ENCODE results near the gene ELMO1.
A peak's percentile ranks its signal among the peaks of the same experiment; 100 is the strongest.

ELMO1 gene

GRCh38 chr7:37363536-37364491 lies 84.8 kb downstream of the ELMO1 start:
- TF ChIP-seq JUND (IDR thresholded peaks at IDR 0.05; ENCODE audit: low read depth) = no peak
- no peak for DNase-seq (ENCODE audit: low read depth in 1 of 2, low spot score in 1 of 2)
- in situ Hi-C loops (cut with HindIII; ENCODE audit: low pct_unique_long_range_greater_than_20kb, low sequenced_read_pairs) = no loop called here

- no peak for DNase-seq (ENCODE audit: low read depth in 1 of 2, low spot score in 1 of 2)
- TF ChIP-seq JUND (IDR thresholded peaks at IDR 0.05; ENCODE audit: low read depth) = no peak
- in situ Hi-C loops (cut with HindIII; ENCODE audit: low pct_unique_long_range_greater_than_20kb, low sequenced_read_pairs) = no loop called here
Observed at GRCh38 chr7:37362802-37363201, 85.9 kb downstream of the ELMO1 start.

DNA sequence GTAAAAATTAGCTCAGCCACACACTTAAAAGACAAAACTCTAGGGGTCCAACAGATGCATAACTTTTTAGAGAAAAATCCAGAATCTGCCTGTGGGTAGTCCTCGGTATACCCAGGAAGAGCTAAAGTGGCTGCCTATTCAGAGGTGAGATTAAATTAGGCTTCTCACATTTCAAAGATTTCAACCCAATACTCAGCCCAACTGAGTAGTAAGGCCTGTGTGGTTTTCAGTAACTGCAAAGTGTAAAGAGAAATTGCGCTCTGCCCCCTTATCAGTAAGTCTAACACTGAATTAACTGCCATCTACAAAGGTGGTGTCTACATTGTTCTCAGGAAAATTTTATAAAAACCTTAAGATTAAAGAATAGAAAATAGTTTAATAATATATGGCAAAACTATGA lies 88.2 kb downstream of the ELMO1 start:
- DNase-seq (ENCODE audit: low read depth in 1 of 2, low spot score in 1 of 2) = no peak
- TF ChIP-seq JUND (IDR thresholded peaks at IDR 0.05; ENCODE audit: low read depth) = no peak
- in situ Hi-C loops (cut with HindIII; ENCODE audit: low pct_unique_long_range_greater_than_20kb, low sequenced_read_pairs) = no loop called here

DNA sequence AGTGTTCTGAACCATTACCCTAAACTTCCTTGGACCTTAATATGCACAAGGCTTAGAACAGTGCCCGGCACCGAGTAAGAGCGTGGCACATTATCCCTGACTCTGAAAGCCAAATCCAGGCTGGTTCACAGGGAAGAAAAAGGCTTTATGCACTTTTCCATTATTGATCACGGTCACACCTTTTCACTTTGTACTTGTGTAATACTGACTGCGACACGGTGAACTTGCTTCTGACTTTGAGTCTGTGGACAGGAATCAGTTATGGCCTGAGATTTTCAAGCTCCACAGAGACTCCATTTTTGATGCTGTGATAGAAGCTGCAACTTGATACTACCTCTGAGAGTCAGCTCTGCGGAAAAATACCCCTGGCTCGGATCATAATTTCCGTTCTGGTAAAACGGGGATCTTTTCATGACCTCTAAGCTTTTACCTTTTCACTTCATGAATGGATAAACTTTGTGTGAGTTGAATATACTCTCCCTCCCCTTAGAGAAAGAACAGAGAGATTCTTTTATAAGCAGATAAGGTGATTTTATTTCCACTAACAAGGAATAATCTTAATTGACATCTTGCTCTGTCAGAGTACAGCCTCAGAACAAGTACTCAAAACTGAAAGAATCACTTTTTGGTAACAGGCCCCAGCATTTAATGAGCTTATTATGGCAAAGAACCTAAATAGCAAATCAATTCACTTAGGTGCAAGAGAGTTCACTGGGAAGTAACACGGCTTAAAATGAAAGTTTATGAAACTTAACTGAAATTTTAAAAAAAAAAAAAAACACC lies 88.8 kb downstream of the ELMO1 start:
- no peak for TF ChIP-seq JUND (IDR thresholded peaks at IDR 0.05; ENCODE audit: low read depth)
- DNase-seq (ENCODE audit: low read depth in 1 of 2, low spot score in 1 of 2) = no peak
- in situ Hi-C loops (cut with HindIII; ENCODE audit: low pct_unique_long_range_greater_than_20kb, low sequenced_read_pairs) = no loop called here

DNA sequence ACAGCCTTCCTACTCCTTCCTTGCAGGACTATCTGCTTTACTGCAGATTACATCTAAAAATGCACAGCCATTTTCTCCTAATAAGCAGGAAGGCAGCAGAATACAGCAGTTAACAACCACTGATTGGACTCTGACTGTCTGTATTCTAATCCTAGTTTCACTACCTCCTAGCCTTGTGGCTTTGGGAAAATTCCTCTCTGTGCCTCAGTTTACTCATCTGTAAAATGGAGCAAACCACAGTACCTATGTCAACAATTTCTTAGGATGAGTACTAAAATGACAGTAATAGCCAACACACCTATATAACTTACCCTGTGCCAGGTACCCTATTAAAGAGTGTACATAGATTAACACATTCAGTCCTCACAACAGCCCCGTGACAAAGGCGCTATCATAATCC lies 89.5 kb downstream of the ELMO1 start:
- DNase-seq (ENCODE audit: low read depth in 1 of 2, low spot score in 1 of 2) = no peak
- no peak for TF ChIP-seq JUND (IDR thresholded peaks at IDR 0.05; ENCODE audit: low read depth)
- in situ Hi-C loops (cut with HindIII; ENCODE audit: low pct_unique_long_range_greater_than_20kb, low sequenced_read_pairs) = no loop called here

DNA sequence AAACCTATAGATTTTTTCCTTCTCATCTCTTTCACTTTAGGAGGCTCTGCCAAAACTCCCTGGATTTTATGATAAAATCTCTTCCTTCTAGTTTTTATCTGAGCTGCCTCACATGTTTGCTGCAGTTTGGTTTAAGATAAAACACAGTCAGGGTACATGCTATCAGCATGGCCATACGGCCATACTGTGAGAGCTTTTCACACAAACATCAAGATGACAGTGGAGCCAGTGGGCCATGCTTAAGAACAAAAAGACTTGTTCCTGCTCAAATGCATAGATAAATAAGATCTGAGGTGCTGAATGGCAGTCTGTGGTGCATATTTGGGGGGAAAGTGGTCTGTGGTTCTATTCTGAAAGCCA lies 91.0 kb downstream of the ELMO1 start:
- DNase-seq (ENCODE audit: low read depth in 1 of 2, low spot score in 1 of 2) = no peak
- TF ChIP-seq JUND (IDR thresholded peaks at IDR 0.05; ENCODE audit: low read depth) = no peak
- in situ Hi-C loops (cut with HindIII; ENCODE audit: low pct_unique_long_range_greater_than_20kb, low sequenced_read_pairs) = no loop called here

GRCh38 chr7:37356911-37357636 lies 91.6 kb downstream of the ELMO1 start:
- no peak for DNase-seq (ENCODE audit: low read depth in 1 of 2, low spot score in 1 of 2)
- no peak for TF ChIP-seq JUND (IDR thresholded peaks at IDR 0.05; ENCODE audit: low read depth)
- in situ Hi-C loops (cut with HindIII; ENCODE audit: low pct_unique_long_range_greater_than_20kb, low sequenced_read_pairs) = no loop called here

- no peak for DNase-seq (ENCODE audit: low read depth in 1 of 2, low spot score in 1 of 2)
- in situ Hi-C loops (cut with HindIII; ENCODE audit: low pct_unique_long_range_greater_than_20kb, low sequenced_read_pairs) = no loop called here
- TF ChIP-seq JUND (IDR thresholded peaks at IDR 0.05; ENCODE audit: low read depth) = no peak
Observed at GRCh38 chr7:37354656-37355131, 94.0 kb downstream of the ELMO1 start.

GRCh38 chr7:37353949-37354655 lies 94.6 kb downstream of the ELMO1 start:
- in situ Hi-C loops (cut with HindIII; ENCODE audit: low pct_unique_long_range_greater_than_20kb, low sequenced_read_pairs) = no loop called here
- no peak for DNase-seq (ENCODE audit: low read depth in 1 of 2, low spot score in 1 of 2)
- no peak for TF ChIP-seq JUND (IDR thresholded peaks at IDR 0.05; ENCODE audit: low read depth)

- DNase-seq (ENCODE audit: low read depth in 1 of 2, low spot score in 1 of 2) = peak in 1 of 2 experiments; percentile 70
- in situ Hi-C loops (cut with HindIII; ENCODE audit: low pct_unique_long_range_greater_than_20kb, low sequenced_read_pairs) = no loop called here
- TF ChIP-seq JUND (IDR thresholded peaks at IDR 0.05; ENCODE audit: low read depth) = no peak
Observed at GRCh38 chr7:37352974-37353948, 95.4 kb downstream of the ELMO1 start.
